IMR-90 (cell line): ENCODE results near the gene TAF11L8.
"Not testable (repeated sequence)": the region's sequence is repeated elsewhere in the genome, so short reads cannot be mapped to it uniquely, and the experiment has no call there.

Experiments used
- BHLHE40 ChIP-seq: fragments of 150-350 bp; IDR thresholded peaks from 2 replicates; pipeline ENCODE4 v1.6.1; 2016; ENCODE audit warnings: mild to moderate bottlenecking, low read depth, low read length
- CEBPB ChIP-seq: IDR thresholded peaks from 2 replicates; pipeline ENCODE4 v1.6.1; 2012; ENCODE audit warnings: low read depth, low read length, improper control_type of control experiment
- CHD1 ChIP-seq: IDR thresholded peaks from 2 replicates; pipeline ENCODE4 v1.6.1; 2012; ENCODE audit warnings: low read depth, low read length, improper control_type of control experiment
- CTCF ChIP-seq: conservative IDR thresholded peaks from 2 replicates; pipeline ENCODE4 v1.5.1; 2012; ENCODE audit warnings: mild to moderate bottlenecking, low read depth, low read length, improper control_type of control experiment
- MAFK ChIP-seq: IDR thresholded peaks from 2 replicates; pipeline ENCODE4 v1.6.1; 2012; ENCODE audit warnings: low read depth, low read length, improper control_type of control experiment
- MAZ ChIP-seq: IDR thresholded peaks from 2 replicates; pipeline ENCODE4 v1.6.1; 2012; ENCODE audit warnings: low read depth, mild to moderate bottlenecking, low read length, improper control_type of control experiment, moderate library complexity, borderline replicate concordance
- NFE2L2 ChIP-seq: fragments of 150-350 bp; IDR thresholded peaks from 2 replicates; pipeline ENCODE4 v1.6.1; 2016; ENCODE audit warnings: low read depth, mild to moderate bottlenecking, low read length
- POLR2A ChIP-seq: IDR thresholded peaks from 2 replicates; pipeline ENCODE4 v1.6.1; 2012; ENCODE audit warnings: mild to moderate bottlenecking, low read depth, low read length
- RAD21 ChIP-seq: IDR thresholded peaks from 2 replicates; pipeline ENCODE4 v1.6.1; 2012; ENCODE audit warnings: low read length, improper control_type of control experiment
- RFX5 ChIP-seq: IDR thresholded peaks from 2 replicates; pipeline ENCODE4 v1.8.0; 2012; ENCODE audit warnings: low read depth, mild to moderate bottlenecking, low read length, moderate library complexity

- TF ChIP-seq NFE2L2, CTCF, RFX5, RAD21, MAFK, MAZ, CHD1, BHLHE40, POLR2A, CEBPB: not testable (repeated sequence)
These were observed at the start of gene TAF11L8 for GRCh38 chr5:17590860-17591259.
